ENCODE results near the gene ATL3. TPM values are rescaled to one million over a fixed set of nuclear protein-coding genes. Genes with fewer than 3 reads are reported as not detected.

Gene ATL3
- total RNA-seq, 1 donor from 2014 or later, result 96.9 TPM

GRCh38 chr11:63708764-63709163 lies 37.6 kb upstream of the ATL3 start:
- peaks cover 1% of the 10 kb centered on the region for H3K36me3 Mint-ChIP-seq (ENCODE audit: unreplicated experiment)
- no peak for DNase-seq (ENCODE audit: extremely low spot score, unreplicated experiment)
- no peak overlapping the region for H3K27ac Mint-ChIP-seq (ENCODE audit: unreplicated experiment)
- peaks cover 47% of the 10 kb centered on the region for H3K4me1 Mint-ChIP-seq (ENCODE audit: unreplicated experiment)
- TF ChIP-seq CTCF (IDR thresholded peaks at IDR 0.05), result no peak
- H3K4me3 Mint-ChIP-seq (ENCODE audit: unreplicated experiment), result no peak overlapping the region
- no peaks in the 10 kb centered on the region for H3K9me3 Mint-ChIP-seq (ENCODE audit: unreplicated experiment)
- H3K27me3 Mint-ChIP-seq (ENCODE audit: unreplicated experiment), result no peaks in the 10 kb centered on the region

DNA sequence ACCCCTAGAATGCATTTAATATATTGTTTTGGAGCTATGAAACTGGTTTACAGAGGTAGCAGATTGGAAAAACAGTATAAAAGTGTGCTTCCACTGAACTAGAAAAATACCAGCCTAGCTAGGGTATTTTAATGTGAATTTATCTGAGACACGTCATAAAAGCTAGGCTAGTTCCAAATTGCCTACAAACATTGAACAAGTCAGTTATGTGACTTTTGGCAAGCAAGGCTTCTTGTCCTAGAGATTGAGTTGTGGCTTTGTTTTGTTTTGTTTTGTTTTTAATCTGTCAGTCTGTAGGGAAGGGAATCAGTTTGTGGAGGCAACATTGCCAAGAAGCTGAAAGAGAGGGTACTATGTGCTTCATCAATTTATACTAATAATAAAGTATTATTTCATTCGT lies 34.4 kb upstream of the ATL3 start:
- H3K9me3 Mint-ChIP-seq (ENCODE audit: unreplicated experiment), result no peaks in the 10 kb centered on the region
- H3K4me3 Mint-ChIP-seq (ENCODE audit: unreplicated experiment), result no peak overlapping the region
- H3K36me3 Mint-ChIP-seq (ENCODE audit: unreplicated experiment), result peaks cover 6% of the 10 kb centered on the region
- TF ChIP-seq CTCF (IDR thresholded peaks at IDR 0.05), result no peak
- no peak for DNase-seq (ENCODE audit: extremely low spot score, unreplicated experiment)
- no peaks in the 10 kb centered on the region for H3K27me3 Mint-ChIP-seq (ENCODE audit: unreplicated experiment)
- H3K4me1 Mint-ChIP-seq (ENCODE audit: unreplicated experiment), result peaks cover 37% of the 10 kb centered on the region
- peak overlapping the region; percentile 11 for H3K27ac Mint-ChIP-seq (ENCODE audit: unreplicated experiment)

DNA sequence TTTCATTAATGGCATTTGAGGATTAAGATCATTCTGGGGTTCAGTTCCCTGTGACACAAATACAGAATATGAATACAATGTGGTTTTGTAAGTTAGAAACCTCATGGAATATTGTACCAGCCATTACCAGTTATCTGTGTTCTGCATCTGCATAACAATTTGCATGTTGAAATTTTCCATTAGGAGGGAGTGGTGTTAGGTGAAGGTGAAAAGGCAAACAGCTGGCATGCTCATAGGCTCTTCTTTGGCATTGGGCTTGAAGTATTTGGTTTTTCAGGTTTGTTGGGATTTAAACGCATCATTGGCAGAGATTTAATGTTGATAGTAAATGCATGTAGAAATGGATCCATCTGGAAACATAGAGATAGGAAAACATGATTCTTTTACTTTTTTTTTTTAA lies 28.7 kb upstream of the ATL3 start:
- no peak for TF ChIP-seq CTCF (IDR thresholded peaks at IDR 0.05)
- Mint-ChIP-seq H3K27me3 (ENCODE audit: unreplicated experiment) (no peaks in the 10 kb centered on the region), H3K27ac (ENCODE audit: unreplicated experiment) (no peak overlapping the region), H3K4me1 (ENCODE audit: unreplicated experiment) (peaks cover 18% of the 10 kb centered on the region), H3K36me3 (ENCODE audit: unreplicated experiment) (peaks cover 7% of the 10 kb centered on the region), H3K4me3 (ENCODE audit: unreplicated experiment) (no peak overlapping the region), H3K9me3 (ENCODE audit: unreplicated experiment) (no peaks in the 10 kb centered on the region)
- no peak for DNase-seq (ENCODE audit: extremely low spot score, unreplicated experiment)

GRCh38 chr11:63698976-63699733 lies 28.0 kb upstream of the ATL3 start:
- Mint-ChIP-seq H3K4me3 (ENCODE audit: unreplicated experiment) (no peak overlapping the region), H3K36me3 (ENCODE audit: unreplicated experiment) (peaks cover 7% of the 10 kb centered on the region), H3K27me3 (ENCODE audit: unreplicated experiment) (no peaks in the 10 kb centered on the region), H3K27ac (ENCODE audit: unreplicated experiment) (no peak overlapping the region), H3K4me1 (ENCODE audit: unreplicated experiment) (peaks cover 10% of the 10 kb centered on the region), H3K9me3 (ENCODE audit: unreplicated experiment) (no peaks in the 10 kb centered on the region)
- no peak for TF ChIP-seq CTCF (IDR thresholded peaks at IDR 0.05)
- no peak for DNase-seq (ENCODE audit: extremely low spot score, unreplicated experiment)

GRCh38 chr11:63694596-63694995 lies 23.4 kb upstream of the ATL3 start:
- TF ChIP-seq CTCF (IDR thresholded peaks at IDR 0.05), result no peak
- no peak overlapping the region for H3K4me3 Mint-ChIP-seq (ENCODE audit: unreplicated experiment)
- no peak for DNase-seq (ENCODE audit: extremely low spot score, unreplicated experiment)
- no peaks in the 10 kb centered on the region for H3K27me3 Mint-ChIP-seq (ENCODE audit: unreplicated experiment)
- peaks cover 16% of the 10 kb centered on the region for H3K4me1 Mint-ChIP-seq (ENCODE audit: unreplicated experiment)
- no peak overlapping the region for H3K27ac Mint-ChIP-seq (ENCODE audit: unreplicated experiment)
- no peaks in the 10 kb centered on the region for H3K36me3 Mint-ChIP-seq (ENCODE audit: unreplicated experiment)
- H3K9me3 Mint-ChIP-seq (ENCODE audit: unreplicated experiment), result no peaks in the 10 kb centered on the region

All from osteocyte (in vitro differentiated cells).